Heart right ventricle (tissue), 16 donors: ENCODE data around the gene THSD4. TPM values are rescaled to one million over a fixed set of nuclear protein-coding genes. Genes with fewer than 3 reads are reported as not detected.
A peak's percentile ranks its signal among the peaks of the same experiment; 100 is the strongest.

Experiments used
- ATAC-seq, 8 donors: fragments of 200-7000 bp; cut with Tn5 transposase; one replicate each; pipeline ENCODE4 v1.9.1; 2020; ENCODE audit warnings: mild to moderate bottlenecking in 8 of 8, moderate library complexity in 8 of 8, moderate number of reproducible peaks in 1 of 8
- DNase-seq, 2 donors: peaks; one replicate each; pipeline ENCODE4 v3.0.0-alpha.2; 2020
- H3K27ac ChIP-seq, 10 donors: fragments of 200-600 bp; sonication (generic) in 2 of 10; one replicate each; pipeline versions ENCODE4 v1.5.0 to v1.8.0; 2020 to 2022; ENCODE audit warnings: mild to moderate bottlenecking in 3 of 10
- H3K27me3 ChIP-seq, 7 donors: fragments of 200-600 bp; one replicate each; pipeline ENCODE4 v1.8.0; 2021 to 2022; ENCODE audit warnings: mild to moderate bottlenecking in 2 of 7
- H3K36me3 ChIP-seq, 9 donors: fragments of 200-600 bp; sonication (generic) in 1 of 9; one replicate each; pipeline versions ENCODE4 v1.5.0 to v1.8.0; 2020 to 2022; ENCODE audit warnings: mild to moderate bottlenecking in 2 of 9
- H3K4me1 ChIP-seq, 9 donors: fragments of 200-600 bp; sonication (generic) in 1 of 9; one replicate each; pipeline versions ENCODE4 v1.5.0 to v1.8.0; 2020 to 2022; ENCODE audit warnings: mild to moderate bottlenecking in 4 of 9
- H3K4me3 ChIP-seq, 10 donors: fragments of 200-600 bp; sonication (generic) in 2 of 10; one replicate each; pipeline versions ENCODE4 v1.5.0 to v1.8.0; 2020 to 2022; ENCODE audit warnings: mild to moderate bottlenecking in 7 of 10, moderate library complexity in 2 of 10
- H3K9me3 ChIP-seq, 11 donors: fragments of 200-600 bp in 10 of 11; sonication (generic) in 2 of 11; one replicate each; pipeline versions ENCODE4 v1.5.0 to v1.8.0; 2013 to 2022; ENCODE audit warnings: mild to moderate bottlenecking in 2 of 11, control low read depth in 1 of 11, moderate library complexity in 1 of 11
- WGBS, 2 donors: extraction: QIAGEN DNeasy Blood & Tissue Kit; methylation state at CpG; one replicate each; pipeline ENCODE4 v1.1.7; 2013; ENCODE audit warnings: inconsistent platforms in 1 of 2; 5-methylcytosine and 5-hydroxymethylcytosine counted together
- intact Hi-C, 10 donors: fragments of 100-400 bp; cut with DNase I; formaldehyde crosslinking; loops; one replicate each; pipeline versions ENCODE4 v1.11.1 to v1.14.2; 2022
- polyA plus RNA-seq, 2 donors: library from polyadenylated mRNA; stranded (reverse); fragments of 200-250 nt; gene quantifications; one replicate each; pipeline ENCODE4 v1.2.3, GENCODE V29; 2013
- total RNA-seq, 10 donors: library from RNA; stranded (reverse); fragmentation: NEBNext Ultra II Directional in 3 of 10; extraction: Animal tissue kit (Norgen Biotek cat#: 25700) in 3 of 10; gene quantifications; one replicate each; pipeline versions ENCODE4 v1.2.1 to v1.2.4, GENCODE V29; 2021 to 2023
- TF ChIP-seq, protein P1 (sequence below), 9 donors: fragments of 200-600 bp; sonication (generic) in 2 of 9; IDR thresholded peaks; one replicate each; pipeline versions ENCODE4 v1.5.0 to v1.8.0; 2021 to 2022; ENCODE audit warnings: antibody characterized with exemption in 9 of 9, mild to moderate bottlenecking in 5 of 9, moderate library complexity in 1 of 9
- donor health status: Arrhythmogenic right ventricular cardiomyopathy.
- donor health status: ischemic (EF 13 %, LVEDD 7.1; RV severe dilation, severe dysfunction).
- donor health status: healthy with polysubstance abuse.
- donor health status: DM: no; HTN: yes; CAD: no.
- donor health status: DM: no; HTN: no; CAD: no.
- donor health status: ischemic (EF 25% LVEDD 6.9; RV normal size, moderate dysfunction).
- donor health status: ischemic (EF 25% LVEDD 5.7; RV mildly dilated, moderate dysfunction).
- donor health status: healthy.
- donor health status: DM: yes; HTN: yes; CAD: no.
- donor health status: Ischemic cardiomyopathy.
- donor health status: ischemic (EF 35%, LVEDD 5.7; RV mildly dilated, moderate dysfunction).
- donor health status: nonischemic (EF 11% LVEDD 7.7; RV severe dilation, severe dysfunction).
- donor health status: DM: yes; HTN: yes; CAD: no.
- donor health status: PGD.
- donor health status: ischemic (EF 29% LVEDD 5.4; RV normal size, mild dysfunction).
- donor health status: nonischemic (EF 23%, LVEDD 6.1; RV moderate dilation, normal function).

THSD4 gene
- total and polyA plus RNA-seq, 12 donors = 20.8 to 212 (median 139) TPM

DNA sequence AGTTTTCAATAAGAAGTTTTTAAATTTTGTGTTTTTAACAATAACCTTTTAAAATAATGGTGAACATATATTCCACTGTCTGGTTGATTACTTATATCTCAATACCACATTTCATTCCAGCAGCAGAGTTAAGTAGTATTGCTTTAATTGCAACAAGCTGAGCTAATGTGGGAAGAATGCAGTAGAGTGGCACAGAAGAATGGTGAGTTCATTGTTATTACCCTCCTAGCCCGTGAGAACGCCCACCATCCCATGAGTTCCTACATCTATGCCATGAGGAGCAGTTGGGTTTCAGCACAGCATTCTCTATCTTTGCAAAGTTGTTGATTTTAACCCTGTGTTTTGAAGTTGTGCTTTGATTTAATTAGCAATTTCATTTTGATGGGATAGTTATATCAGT is 677.2 kb downstream of the THSD4 start:
- Histone ChIP-seq H3K36me3 (no peaks in the 10 kb centered on the region), H3K27ac (no peak overlapping the region), H3K9me3 (no peaks in the 10 kb centered on the region), H3K4me1 (peaks cover 0 to 9% (median 0%) of the 10 kb centered on the region in 9 donors), H3K27me3 (no peaks in the 10 kb centered on the region), H3K4me3 (no peak overlapping the region)
- intact Hi-C loops = no loop called here
- TF ChIP-seq, protein P1, sequence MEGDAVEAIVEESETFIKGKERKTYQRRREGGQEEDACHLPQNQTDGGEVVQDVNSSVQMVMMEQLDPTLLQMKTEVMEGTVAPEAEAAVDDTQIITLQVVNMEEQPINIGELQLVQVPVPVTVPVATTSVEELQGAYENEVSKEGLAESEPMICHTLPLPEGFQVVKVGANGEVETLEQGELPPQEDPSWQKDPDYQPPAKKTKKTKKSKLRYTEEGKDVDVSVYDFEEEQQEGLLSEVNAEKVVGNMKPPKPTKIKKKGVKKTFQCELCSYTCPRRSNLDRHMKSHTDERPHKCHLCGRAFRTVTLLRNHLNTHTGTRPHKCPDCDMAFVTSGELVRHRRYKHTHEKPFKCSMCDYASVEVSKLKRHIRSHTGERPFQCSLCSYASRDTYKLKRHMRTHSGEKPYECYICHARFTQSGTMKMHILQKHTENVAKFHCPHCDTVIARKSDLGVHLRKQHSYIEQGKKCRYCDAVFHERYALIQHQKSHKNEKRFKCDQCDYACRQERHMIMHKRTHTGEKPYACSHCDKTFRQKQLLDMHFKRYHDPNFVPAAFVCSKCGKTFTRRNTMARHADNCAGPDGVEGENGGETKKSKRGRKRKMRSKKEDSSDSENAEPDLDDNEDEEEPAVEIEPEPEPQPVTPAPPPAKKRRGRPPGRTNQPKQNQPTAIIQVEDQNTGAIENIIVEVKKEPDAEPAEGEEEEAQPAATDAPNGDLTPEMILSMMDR (IDR thresholded peaks at IDR 0.05) = no peak
- 20 to 34% methylated on average over 2 of the region's 2 CpGs for WGBS, 2 donors
- ATAC-seq (peak in 1 of 8 donors; percentile 57), DNase-seq (no peak)

DNA sequence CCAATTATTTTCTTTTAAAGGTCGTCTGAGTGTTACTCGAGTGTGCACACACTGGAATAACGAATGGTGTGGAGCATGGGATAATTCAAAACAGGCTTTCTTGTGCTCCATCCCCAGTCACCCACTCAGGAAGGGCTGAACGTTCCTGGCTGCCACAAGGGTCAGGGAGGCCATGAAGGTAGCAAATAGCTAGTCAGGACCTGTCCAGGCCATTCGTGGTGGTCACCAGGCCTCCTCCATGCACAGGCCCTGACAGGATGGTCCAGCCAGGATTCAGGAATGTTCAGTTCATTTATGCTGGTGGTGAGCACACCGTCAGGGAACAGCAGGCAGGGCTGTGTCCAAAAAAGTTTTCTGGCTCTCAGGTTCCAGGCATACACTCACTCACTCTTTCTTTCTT is 683.4 kb downstream of the THSD4 start:
- Histone ChIP-seq H3K4me1 (peaks cover 0 to 4% (median 0%) of the 10 kb centered on the region in 9 donors), H3K27me3 (peaks cover 0 to 4% (median 0%) of the 10 kb centered on the region in 7 donors), H3K9me3 (no peaks in the 10 kb centered on the region), H3K27ac (no peak overlapping the region), H3K4me3 (no peak overlapping the region), H3K36me3 (no peaks in the 10 kb centered on the region)
- intact Hi-C loops = no loop called here
- WGBS, 2 donors = 79 to 88% methylated on average over 6 of the region's 6 CpGs
- DNase-seq (no peak), ATAC-seq (no peak)
- TF ChIP-seq, protein P1 (IDR thresholded peaks at IDR 0.05) = no peak

DNA sequence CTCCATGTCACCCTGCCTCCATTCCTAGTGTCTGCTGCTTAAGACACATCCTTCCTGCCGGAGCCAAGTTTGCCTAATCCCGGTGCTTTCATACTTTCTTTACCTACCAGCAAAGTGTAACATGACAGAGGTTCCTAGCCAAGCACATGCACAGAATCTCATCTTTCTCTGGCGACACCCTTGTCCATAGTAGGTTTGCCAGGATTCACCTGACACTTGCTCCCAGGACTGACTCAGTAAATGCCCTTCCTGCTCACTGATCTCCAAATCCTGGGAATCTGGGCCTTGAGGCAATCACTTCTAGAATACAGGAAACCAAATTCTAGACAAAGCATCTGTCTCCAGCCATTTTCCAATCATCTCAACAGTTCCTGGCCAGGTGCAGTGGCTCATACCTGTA is 684.9 kb downstream of the THSD4 start:
- H3K36me3 ChIP-seq = no peaks in the 10 kb centered on the region
- ATAC-seq = no peak
- 92% methylated on average over 3 of the region's 3 CpGs for WGBS, 2 donors
- peaks cover 0 to 4% (median 0%) of the 10 kb centered on the region in 7 donors for H3K27me3 ChIP-seq
- H3K4me3 ChIP-seq = no peak overlapping the region
- TF ChIP-seq, protein P1 (IDR thresholded peaks at IDR 0.05) = no peak
- no peak for DNase-seq
- no peaks in the 10 kb centered on the region for H3K9me3 ChIP-seq
- no peak overlapping the region for H3K27ac ChIP-seq
- H3K4me1 ChIP-seq = peaks cover 0 to 11% (median 5%) of the 10 kb centered on the region in 9 donors
- intact Hi-C loops = loop anchor here in 9 of 10 donors (2.0 to 10.0 kb wide), 12 partner anchors 47 to 685 kb away; partner anchors contain the start of gene THSD4 (in 1 of the 9)

DNA sequence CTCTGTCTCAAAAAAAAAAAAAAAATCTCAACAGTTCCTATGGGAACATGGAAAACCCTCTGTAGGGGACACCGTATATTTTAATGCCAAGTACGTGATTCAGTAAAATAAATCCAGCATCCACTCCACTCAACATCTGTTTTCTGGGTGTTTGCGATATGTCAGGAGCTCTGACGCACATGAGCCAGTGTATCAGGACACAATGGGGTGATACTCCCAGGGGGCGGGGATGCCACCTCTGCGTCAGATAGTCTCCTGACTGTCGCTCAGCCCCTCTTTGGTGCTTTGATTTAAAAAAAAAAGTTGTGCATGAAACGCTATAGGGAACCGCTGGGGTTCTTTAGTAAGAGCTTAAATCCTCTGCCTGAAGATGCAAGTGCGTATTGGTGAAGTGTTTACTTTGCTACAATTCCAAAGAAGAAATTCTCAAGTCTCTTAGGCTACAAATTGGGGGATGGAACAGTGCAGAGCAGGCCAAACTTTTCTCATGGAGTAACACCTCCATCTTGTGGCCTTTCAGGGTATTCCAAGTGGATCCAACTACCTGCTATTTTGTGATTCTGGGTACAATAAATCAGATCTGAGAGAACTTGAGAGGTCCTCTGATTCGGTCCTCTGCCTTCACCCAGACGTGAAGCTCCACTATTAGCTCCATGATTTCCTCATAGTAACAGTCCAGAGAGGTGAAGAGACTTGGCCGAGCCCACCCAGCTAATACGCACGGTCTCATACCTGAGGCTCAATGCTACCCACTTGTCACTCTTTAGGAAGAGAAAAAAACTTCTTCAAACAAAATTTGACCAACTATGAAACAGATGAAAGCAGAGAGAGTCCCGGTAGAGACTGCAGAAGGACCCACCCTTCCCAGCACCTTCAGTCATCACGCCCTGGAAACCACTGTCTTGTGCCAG is 685.8 kb downstream of the THSD4 start:
- TF ChIP-seq, protein P1 (IDR thresholded peaks at IDR 0.05) = peak; percentile 74 to 92 (median 85)
- intact Hi-C loops = loop anchor here in 9 of 10 donors (1.0 to 10.0 kb wide), 14 partner anchors 48 to 686 kb away; partner anchors contain the start of gene THSD4 (in 1 of the 9)
- ATAC-seq (peak; percentile 65 to 90 (median 80)), DNase-seq (peak in 1 of 2 donors; percentile 40)
- no peaks in the 10 kb centered on the region for H3K36me3 ChIP-seq
- peaks cover 0 to 11% (median 5%) of the 10 kb centered on the region in 9 donors for H3K4me1 ChIP-seq
- 58 to 64% methylated on average over 17 of the region's 17 CpGs for WGBS, 2 donors
- H3K4me3 ChIP-seq = no peak overlapping the region
- H3K9me3 ChIP-seq = no peaks in the 10 kb centered on the region
- peaks cover 0 to 4% (median 0%) of the 10 kb centered on the region in 7 donors for H3K27me3 ChIP-seq
- no peak overlapping the region for H3K27ac ChIP-seq
